Cardiac fibroblast (primary cell): Measurements from ENCODE around the gene SUMO2.

Source experiments
- DNase-seq, 2 donors: peaks; one replicate each; pipeline versions ENCODE4 v3.0.0 to v3.0.0-alpha.2; 2010; ENCODE audit warnings: low read depth in 2 of 2
- H3K4me3 ChIP-seq, 2 donors: replicated peaks in 1 of 2; 1 replicate in 1 of 2; 2 replicates in 1 of 2; pipeline ENCODE4 v1.5.1; 2011; ENCODE audit warnings: low read depth in 2 of 2, low read length in 2 of 2, mild to moderate bottlenecking in 2 of 2, moderate library complexity in 1 of 2
- CTCF ChIP-seq: IDR thresholded peaks from one replicate; pipeline ENCODE4 v1.5.1; 2011; ENCODE audit warnings: low read depth, mild to moderate bottlenecking, low read length, inconsistent platforms

The SUMO2 gene

GRCh38 chr17:75182569-75183436, at the start of gene SUMO2:
Gene SUMO2 (minus strand): TSS chr17:75182959. CDS start chr17:75182834, 125 bp downstream.
- TF ChIP-seq CTCF = no peak
- H3K4me3 ChIP-seq = peak within 1 kb of the TSS; percentile 98
- DNase-seq = peak; percentile 96 to 98

GRCh38 chr17:75231741-75232464, 49.1 kb upstream of the SUMO2 start:
- no peak overlapping the region for H3K4me3 ChIP-seq
- no peak for TF ChIP-seq CTCF
- no peak for DNase-seq

DNA sequence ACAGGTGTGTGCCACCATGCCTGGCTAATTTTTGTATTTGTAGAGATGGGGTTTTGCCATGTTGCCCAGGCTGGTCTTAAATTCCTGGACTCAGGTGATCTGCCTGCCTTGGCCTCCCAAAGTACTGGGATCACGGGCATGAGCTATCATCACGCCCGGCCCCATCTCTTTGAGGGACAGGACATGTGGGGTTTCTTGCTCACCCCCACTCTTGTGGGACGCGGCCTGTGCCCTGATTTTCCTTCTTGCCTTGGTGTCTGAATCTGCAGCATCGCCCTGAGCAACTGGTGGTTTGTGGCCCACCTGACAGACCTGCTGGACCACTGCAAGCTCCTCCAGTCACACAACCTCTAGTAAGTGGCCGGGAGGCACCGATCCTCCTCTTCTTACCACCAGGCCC, 48.3 kb upstream of the SUMO2 start:
- TF ChIP-seq CTCF = no peak
- no peak overlapping the region for H3K4me3 ChIP-seq
- no peak for DNase-seq

DNA sequence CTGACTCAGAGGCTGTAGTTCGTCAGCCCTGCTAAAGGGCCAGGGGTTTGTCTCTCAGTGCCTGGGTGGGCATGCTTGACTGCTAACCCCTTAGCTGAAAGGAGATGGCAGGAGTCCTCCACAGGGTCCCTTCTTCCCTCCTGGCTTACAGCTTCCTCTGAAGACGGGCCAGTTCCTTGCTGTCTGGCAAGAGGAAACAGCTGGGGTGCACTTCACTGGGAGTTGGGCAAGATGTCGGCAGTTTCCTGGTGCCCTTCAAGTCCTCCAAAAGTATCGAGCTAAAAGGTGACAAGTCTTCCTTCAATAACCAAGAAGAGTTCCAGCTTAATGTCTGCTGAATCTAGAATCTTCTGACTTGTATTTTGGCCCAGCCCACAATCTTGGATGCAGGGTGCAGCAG, 46.1 kb upstream of the SUMO2 start:
- no peak for TF ChIP-seq CTCF
- no peak for DNase-seq
- no peak overlapping the region for H3K4me3 ChIP-seq

DNA sequence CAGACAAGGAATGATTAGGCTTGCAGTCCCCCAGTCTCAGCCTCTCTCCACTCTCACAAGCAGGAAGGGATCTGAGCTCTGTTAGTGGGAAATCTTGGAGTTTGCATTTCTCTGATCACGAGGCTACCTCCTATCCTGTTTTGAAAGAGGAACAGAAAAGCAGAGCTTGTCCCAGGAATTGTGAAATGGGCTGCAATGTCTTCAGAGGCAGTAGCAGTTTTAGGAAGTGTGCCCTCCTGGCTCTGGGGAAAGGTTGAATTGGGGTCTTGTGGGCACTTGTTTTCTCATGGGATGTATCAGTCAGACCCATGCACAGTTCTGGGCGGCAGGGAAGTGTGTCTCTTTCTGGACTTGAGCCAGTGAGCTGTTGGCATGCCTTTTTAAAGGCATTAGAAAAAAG, 45.5 kb upstream of the SUMO2 start:
- H3K4me3 ChIP-seq = no peak overlapping the region
- TF ChIP-seq CTCF = no peak
- DNase-seq = peak in 1 of 2 donors; percentile 16

GRCh38 chr17:75227729-75228128, 45.0 kb upstream of the SUMO2 start:
- TF ChIP-seq CTCF = no peak
- no peak overlapping the region for H3K4me3 ChIP-seq
- no peak for DNase-seq
